GM12875 (cell line): ENCODE measurements around the gene CACNA1C.

Experiments used
- H3K4me3 ChIP-seq: one replicate; pipeline ENCODE4 v1.5.1; 2011; ENCODE audit warnings: low read depth, low read length, control low read depth
- CTCF ChIP-seq: IDR thresholded peaks from 2 replicates; pipeline ENCODE4 v1.5.1; 2011; ENCODE audit warnings: low read depth, mild to moderate bottlenecking, control low read depth, inconsistent platforms, low read length, moderate library complexity, borderline replicate concordance; ENCODE audit not compliant: insufficient read depth

Gene CACNA1C

GRCh38 chr12:2171672-2172426, 119.1 kb downstream of the CACNA1C start:
- TF ChIP-seq CTCF, result no peak
- no peak overlapping the region for H3K4me3 ChIP-seq

GRCh38 chr12:2172491-2173214, 119.9 kb downstream of the CACNA1C start:
- no peak for TF ChIP-seq CTCF
- no peak overlapping the region for H3K4me3 ChIP-seq

GRCh38 chr12:2173971-2174370, 121.2 kb downstream of the CACNA1C start:
- no peak overlapping the region for H3K4me3 ChIP-seq
- no peak for TF ChIP-seq CTCF

GRCh38 chr12:2177003-2177402, 124.2 kb downstream of the CACNA1C start:
- no peak overlapping the region for H3K4me3 ChIP-seq
- TF ChIP-seq CTCF, result no peak

GRCh38 chr12:2177751-2178150, 125.0 kb downstream of the CACNA1C start:
- no peak overlapping the region for H3K4me3 ChIP-seq
- no peak for TF ChIP-seq CTCF

GRCh38 chr12:2179058-2179457, 126.3 kb downstream of the CACNA1C start:
- H3K4me3 ChIP-seq, result no peak overlapping the region
- no peak for TF ChIP-seq CTCF

GRCh38 chr12:2179953-2180736, 127.4 kb downstream of the CACNA1C start:
- H3K4me3 ChIP-seq, result no peak overlapping the region
- TF ChIP-seq CTCF, result no peak
